ENCODE data around the gene UBTF. TPM values are rescaled to one million over a fixed set of nuclear protein-coding genes. Genes with fewer than 3 reads are reported as not detected.

Gene UBTF
- polyA plus RNA-seq, 3 donors: 6.0 to 13.1 (median 12.5) TPM

DNA sequence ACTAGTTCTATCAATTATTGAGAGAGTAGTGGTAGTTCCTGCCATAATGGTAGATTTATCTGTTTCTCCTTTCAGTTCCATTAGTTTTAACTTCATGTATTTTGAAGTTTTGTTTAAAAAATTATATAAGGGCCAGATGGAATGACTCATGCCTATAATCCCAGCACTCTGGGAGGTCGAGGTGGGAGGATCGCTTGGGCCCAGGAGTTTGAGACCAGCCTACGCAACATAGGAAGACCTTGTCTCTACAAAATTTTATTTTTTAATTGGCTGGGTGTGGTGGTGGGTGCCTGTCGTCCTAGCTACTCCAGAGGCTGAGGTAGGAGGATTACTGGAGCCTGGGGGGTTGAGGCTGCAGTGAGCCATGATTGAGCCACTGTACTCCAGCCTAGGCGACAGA, 14.1 kb upstream of the UBTF start:
- Histone ChIP-seq H3K4me1 (ENCODE audit: control insufficient read depth in 1 of 2, insufficient read depth in 2 of 2, low read length in 2 of 2) (no peaks in the 10 kb centered on the region), H3K9ac (ENCODE audit: insufficient read depth, low read length, poor library complexity, severe bottlenecking) (no peak overlapping the region), H3K4me3 (replicated peaks in 1 of 3; ENCODE audit: low read depth in 2 of 3, low read length in 3 of 3) (no peak overlapping the region), H3K79me2 (ENCODE audit: insufficient read depth, low read length) (no peaks in the 10 kb centered on the region), H4K20me1 (ENCODE audit: insufficient read depth, low read length) (no peaks in the 10 kb centered on the region), H2AFZ (ENCODE audit: insufficient read depth, low read depth, low read length, poor library complexity, severe bottlenecking) (no peak overlapping the region), H3K27me3 (ENCODE audit: control insufficient read depth in 2 of 2, insufficient read depth in 2 of 2, low read length in 2 of 2) (no peaks in the 10 kb centered on the region), H3K9me3 (replicated peaks in 1 of 2; ENCODE audit: control insufficient read depth in 1 of 2, insufficient read depth in 1 of 2, low read length in 2 of 2) (no peaks in the 10 kb centered on the region), H3K4me2 (replicated peaks; ENCODE audit: extremely low read depth, low read length, poor library complexity, severe bottlenecking) (no peak overlapping the region), H3K27ac (ENCODE audit: low read depth in 1 of 2, low read length in 2 of 2) (no peak overlapping the region), H3K36me3 (replicated peaks in 1 of 2; ENCODE audit: control insufficient read depth in 1 of 2, insufficient read depth in 2 of 2, low read length in 2 of 2) (no peaks in the 10 kb centered on the region)
- Mint-ChIP-seq H3K4me3 (no peak overlapping the region), H3K27me3 (ENCODE audit: low read depth in 3 of 3) (peaks cover 4 to 9% (median 6%) of the 10 kb centered on the region in 3 donors), H3K36me3 (no peaks in the 10 kb centered on the region), H3K4me1 (peaks cover 4% of the 10 kb centered on the region), H3K9me3 (peaks cover 0 to 3% (median 0%) of the 10 kb centered on the region in 7 donors), H3K27ac (no peak overlapping the region)
- TF ChIP-seq, protein P1, sequence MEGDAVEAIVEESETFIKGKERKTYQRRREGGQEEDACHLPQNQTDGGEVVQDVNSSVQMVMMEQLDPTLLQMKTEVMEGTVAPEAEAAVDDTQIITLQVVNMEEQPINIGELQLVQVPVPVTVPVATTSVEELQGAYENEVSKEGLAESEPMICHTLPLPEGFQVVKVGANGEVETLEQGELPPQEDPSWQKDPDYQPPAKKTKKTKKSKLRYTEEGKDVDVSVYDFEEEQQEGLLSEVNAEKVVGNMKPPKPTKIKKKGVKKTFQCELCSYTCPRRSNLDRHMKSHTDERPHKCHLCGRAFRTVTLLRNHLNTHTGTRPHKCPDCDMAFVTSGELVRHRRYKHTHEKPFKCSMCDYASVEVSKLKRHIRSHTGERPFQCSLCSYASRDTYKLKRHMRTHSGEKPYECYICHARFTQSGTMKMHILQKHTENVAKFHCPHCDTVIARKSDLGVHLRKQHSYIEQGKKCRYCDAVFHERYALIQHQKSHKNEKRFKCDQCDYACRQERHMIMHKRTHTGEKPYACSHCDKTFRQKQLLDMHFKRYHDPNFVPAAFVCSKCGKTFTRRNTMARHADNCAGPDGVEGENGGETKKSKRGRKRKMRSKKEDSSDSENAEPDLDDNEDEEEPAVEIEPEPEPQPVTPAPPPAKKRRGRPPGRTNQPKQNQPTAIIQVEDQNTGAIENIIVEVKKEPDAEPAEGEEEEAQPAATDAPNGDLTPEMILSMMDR (IDR thresholded peaks at IDR 0.05): no peak
- no peak for DNase-seq
- intact Hi-C loops (cut with micrococcal nuclease): no loop called here
- 100% methylated on average over 1 of the region's 5 CpGs for WGBS (ENCODE audit: insufficient coverage)

DNA sequence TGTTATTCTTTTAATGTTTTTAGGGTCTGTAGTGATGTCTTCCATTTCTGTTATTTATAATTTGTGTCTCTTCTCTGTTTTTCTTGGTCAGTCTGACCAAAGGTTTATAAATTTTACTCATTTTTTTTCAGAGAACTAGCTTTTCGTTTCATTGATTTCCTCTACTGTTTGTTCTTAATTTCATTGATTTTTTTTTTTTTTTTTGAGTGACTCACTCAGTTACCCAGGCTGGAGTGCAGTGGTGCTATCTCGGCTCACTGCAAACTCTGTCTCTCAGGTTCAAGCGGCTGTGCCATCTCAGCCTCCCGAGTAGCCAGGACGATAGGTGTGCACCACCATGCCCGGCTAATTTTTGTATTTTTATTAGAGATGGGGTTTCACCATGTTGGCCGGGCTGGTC, 12.6 kb upstream of the UBTF start:
- Histone ChIP-seq H3K4me2 (replicated peaks; ENCODE audit: extremely low read depth, low read length, poor library complexity, severe bottlenecking) (no peak overlapping the region), H3K27me3 (ENCODE audit: control insufficient read depth in 2 of 2, insufficient read depth in 2 of 2, low read length in 2 of 2) (no peaks in the 10 kb centered on the region), H3K4me3 (replicated peaks in 1 of 3; ENCODE audit: low read depth in 2 of 3, low read length in 3 of 3) (no peak overlapping the region), H4K20me1 (ENCODE audit: insufficient read depth, low read length) (no peaks in the 10 kb centered on the region), H3K27ac (ENCODE audit: low read depth in 1 of 2, low read length in 2 of 2) (no peak overlapping the region), H3K9ac (ENCODE audit: insufficient read depth, low read length, poor library complexity, severe bottlenecking) (no peak overlapping the region), H3K79me2 (ENCODE audit: insufficient read depth, low read length) (no peaks in the 10 kb centered on the region), H3K36me3 (replicated peaks in 1 of 2; ENCODE audit: control insufficient read depth in 1 of 2, insufficient read depth in 2 of 2, low read length in 2 of 2) (no peaks in the 10 kb centered on the region), H3K4me1 (ENCODE audit: control insufficient read depth in 1 of 2, insufficient read depth in 2 of 2, low read length in 2 of 2) (no peaks in the 10 kb centered on the region), H2AFZ (ENCODE audit: insufficient read depth, low read depth, low read length, poor library complexity, severe bottlenecking) (no peak overlapping the region), H3K9me3 (replicated peaks in 1 of 2; ENCODE audit: control insufficient read depth in 1 of 2, insufficient read depth in 1 of 2, low read length in 2 of 2) (no peaks in the 10 kb centered on the region)
- peaks cover 4% of the 10 kb centered on the region for H3K4me1 Mint-ChIP-seq
- no peak for DNase-seq
- intact Hi-C loops (cut with micrococcal nuclease): no loop called here
- H3K27ac Mint-ChIP-seq: no peak overlapping the region
- H3K4me3 Mint-ChIP-seq: no peak overlapping the region
- H3K36me3 Mint-ChIP-seq: no peaks in the 10 kb centered on the region
- H3K9me3 Mint-ChIP-seq: peaks cover 0 to 2% (median 0%) of the 10 kb centered on the region in 7 donors
- TF ChIP-seq, protein P1 (IDR thresholded peaks at IDR 0.05): no peak
- WGBS (ENCODE audit: insufficient coverage): 90% methylated on average over 2 of the region's 7 CpGs
- H3K27me3 Mint-ChIP-seq (ENCODE audit: low read depth in 3 of 3): peaks cover 4 to 7% (median 6%) of the 10 kb centered on the region in 3 donors
